ENCODE data around the gene UROC1.

DNA sequence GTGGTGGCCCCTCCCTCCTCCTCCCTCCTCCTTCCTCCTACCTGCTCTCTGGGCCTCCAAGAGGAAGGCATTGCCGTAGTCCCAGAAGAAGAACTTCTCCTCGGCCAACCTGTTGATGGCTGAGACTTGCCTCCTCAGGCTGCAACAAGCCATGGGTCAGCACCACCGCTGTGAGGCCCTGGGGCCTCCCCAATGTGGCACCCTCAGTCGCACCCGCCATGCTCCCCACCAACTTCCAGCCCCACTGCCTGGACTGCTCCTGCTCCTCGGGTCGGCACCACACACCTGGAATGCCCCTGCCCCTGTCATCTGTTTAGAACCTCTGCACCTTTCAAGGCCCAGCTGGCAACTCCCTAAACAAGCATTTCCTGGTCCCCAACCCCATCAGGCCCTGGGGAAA, 17.6 kb downstream of the UROC1 start:
- no peak for TF ChIP-seq POLR2A (IDR thresholded peaks at IDR 0.05; ENCODE audit: low read length)
- no peak for TF ChIP-seq GATA1 (IDR thresholded peaks at IDR 0.05; ENCODE audit: low read depth, low read length)
